VCaP (cell line): ENCODE results near the gene LIMK2.
"Not testable (repeated sequence)": the region's sequence is repeated elsewhere in the genome, so short reads cannot be mapped to it uniquely, and the experiment has no call there.

Source experiments
- H3K27ac ChIP-seq: fragments of 450-650 bp; 2 replicates; pipeline ENCODE4 v1.5.1; 2017
- CTCF ChIP-seq: fragments of 450-650 bp; conservative IDR thresholded peaks from 2 replicates; pipeline ENCODE4 v1.5.1; 2017; ENCODE audit warnings: mild to moderate bottlenecking, moderate library complexity

Gene LIMK2

GRCh38 chr22:31179345-31179744 lies 32.8 kb upstream of the LIMK2 start:
- TF ChIP-seq CTCF, result no peak
- H3K27ac ChIP-seq, result peak overlapping the region; percentile 98

DNA sequence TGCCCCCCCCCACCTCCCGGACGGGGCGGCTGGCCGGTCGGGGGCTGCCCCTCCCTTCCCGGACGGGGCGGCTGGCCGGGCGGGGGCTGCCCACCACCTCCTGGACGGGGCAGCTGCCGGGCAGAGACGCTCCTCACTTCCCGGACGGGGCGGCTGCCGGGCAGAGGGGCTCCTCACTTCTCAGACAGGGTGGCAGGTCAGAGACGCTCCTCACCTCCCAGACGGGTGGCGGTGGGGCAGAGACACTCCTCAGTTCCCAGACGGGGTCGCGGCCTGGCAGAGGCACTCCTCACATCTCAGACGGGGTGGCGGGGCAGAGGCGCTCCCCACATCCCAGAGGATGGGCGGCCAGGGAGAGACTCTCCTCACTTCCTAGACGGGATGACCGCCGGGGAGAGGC lies 28.1 kb upstream of the LIMK2 start:
- TF ChIP-seq CTCF, result no peak
- no peak overlapping the region for H3K27ac ChIP-seq

- no peak for TF ChIP-seq CTCF
- no peak overlapping the region for H3K27ac ChIP-seq
Observed at GRCh38 chr22:31185056-31185455, 27.0 kb upstream of the LIMK2 start.

- no peak for TF ChIP-seq CTCF
- no peak overlapping the region for H3K27ac ChIP-seq
Observed at GRCh38 chr22:31187627-31188026, 24.5 kb upstream of the LIMK2 start.

DNA sequence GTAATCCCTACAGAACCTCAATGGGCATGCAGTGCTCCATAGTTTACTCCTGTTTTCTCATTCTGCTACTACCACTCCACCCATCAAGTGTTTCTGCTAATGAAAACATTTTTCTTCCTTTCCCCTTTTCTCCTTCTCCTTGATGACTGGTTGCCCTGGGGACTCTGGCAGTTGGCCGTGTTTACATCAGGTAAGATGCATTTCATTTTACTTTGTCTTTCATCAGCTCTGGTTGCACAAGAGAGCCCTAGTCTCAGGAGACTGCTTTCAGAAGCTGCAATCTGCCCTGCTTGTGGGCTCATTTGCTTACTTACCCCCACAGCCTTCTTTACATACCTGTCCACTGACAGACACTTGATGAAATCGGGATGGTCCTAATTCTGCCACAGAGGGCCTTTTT lies 19.6 kb upstream of the LIMK2 start:
- H3K27ac ChIP-seq, result no peak overlapping the region
- no peak for TF ChIP-seq CTCF

- no peak overlapping the region for H3K27ac ChIP-seq
- TF ChIP-seq CTCF, result no peak
Observed at GRCh38 chr22:31193092-31193491, 19.0 kb upstream of the LIMK2 start.

DNA sequence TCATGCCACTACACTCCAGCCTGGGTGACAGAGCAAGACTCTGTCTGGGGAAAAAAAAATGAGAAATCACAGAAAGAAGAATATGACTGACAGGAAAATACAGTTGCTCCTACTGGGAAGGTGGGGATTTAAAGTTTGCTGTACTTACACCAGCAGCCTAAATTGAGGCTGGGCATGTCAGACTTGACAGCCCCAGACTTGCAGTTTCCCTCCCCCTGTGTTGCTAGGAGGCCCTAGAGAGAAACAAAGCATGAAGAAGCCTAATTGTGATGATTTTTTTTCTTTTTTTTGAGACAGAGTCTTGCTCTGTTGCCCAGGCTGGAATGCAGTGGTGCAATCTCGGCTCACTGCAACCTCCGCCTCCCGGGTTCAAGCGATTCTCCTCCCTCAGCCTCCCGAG lies 17.4 kb upstream of the LIMK2 start:
- H3K27ac ChIP-seq, result not testable (repeated sequence)

DNA sequence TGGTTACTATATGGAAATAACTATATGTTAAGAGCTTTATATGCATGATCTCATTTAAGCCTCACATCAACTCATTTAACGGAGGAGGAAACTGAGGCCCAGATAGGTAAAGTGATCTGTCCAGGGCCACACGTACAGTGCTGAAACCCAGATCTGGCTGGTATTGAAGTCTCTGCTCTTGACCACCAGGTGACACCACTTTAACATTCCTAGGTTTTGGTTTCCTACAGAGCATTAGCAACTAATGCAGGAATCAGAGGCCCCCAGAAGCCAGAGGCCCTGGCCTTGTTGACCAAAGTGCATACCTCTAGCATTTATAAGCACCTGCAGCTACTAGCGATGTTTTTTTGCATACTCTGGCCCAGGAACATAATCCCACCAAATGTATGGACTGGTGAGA lies 12.9 kb upstream of the LIMK2 start:
- peak; percentile 31; the same call in 1 of the 2 replicates for TF ChIP-seq CTCF
- H3K27ac ChIP-seq, result no peak overlapping the region

GRCh38 chr22:31204352-31204984 lies 7.6 kb upstream of the LIMK2 start:
- H3K27ac ChIP-seq, result peak overlapping the region; percentile 31

DNA sequence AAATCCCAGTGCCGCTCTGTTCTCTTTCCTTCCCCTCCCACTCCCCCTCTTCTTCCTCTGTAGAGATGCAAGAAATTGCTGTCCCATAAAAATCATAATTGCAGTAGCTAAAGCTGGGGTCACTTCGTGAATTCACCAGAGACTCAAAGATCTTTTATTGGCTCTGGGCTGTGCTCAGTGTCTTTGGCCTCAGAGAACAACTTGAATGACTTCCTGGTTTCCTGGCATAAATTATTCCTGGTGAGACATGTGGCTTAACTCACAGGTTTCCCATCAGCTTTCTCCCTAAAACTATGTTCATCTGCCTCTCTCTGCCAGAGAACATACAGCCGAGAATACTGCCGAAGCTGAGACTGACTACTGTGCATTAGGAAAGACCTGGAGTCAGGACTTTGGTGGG lies 7.0 kb upstream of the LIMK2 start:
- peak overlapping the region; percentile 85; the same call in 1 of the 2 replicates for H3K27ac ChIP-seq

DNA sequence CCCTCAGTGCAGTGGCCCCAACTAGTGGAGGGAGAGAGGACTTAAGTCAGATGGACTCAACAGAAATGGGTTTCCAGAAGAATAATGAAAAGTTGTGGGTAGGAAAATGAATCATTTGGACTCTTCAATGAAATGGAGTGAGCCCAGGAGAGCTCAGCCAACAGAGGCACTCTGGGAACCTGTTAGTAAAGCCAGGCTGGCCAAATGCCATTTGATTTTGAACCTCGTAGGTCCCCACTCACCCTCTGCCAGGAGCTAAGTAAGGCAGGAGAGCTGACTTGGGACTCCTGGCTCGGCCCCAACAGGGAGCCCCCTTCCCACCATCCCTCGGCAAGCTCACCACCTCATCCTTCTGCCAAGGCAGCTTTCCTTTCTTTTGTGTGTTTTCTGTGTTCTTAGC lies 5.6 kb upstream of the LIMK2 start:
- H3K27ac ChIP-seq, result peak overlapping the region; percentile 85
